ENCODE data around the gene NR4A2. TPM values are rescaled to one million over a fixed set of nuclear protein-coding genes. Genes with fewer than 3 reads are reported as not detected.

The NR4A2 gene
- total RNA-seq, 2 donors from 2014 or later = 2.6 to 4.7 TPM

DNA sequence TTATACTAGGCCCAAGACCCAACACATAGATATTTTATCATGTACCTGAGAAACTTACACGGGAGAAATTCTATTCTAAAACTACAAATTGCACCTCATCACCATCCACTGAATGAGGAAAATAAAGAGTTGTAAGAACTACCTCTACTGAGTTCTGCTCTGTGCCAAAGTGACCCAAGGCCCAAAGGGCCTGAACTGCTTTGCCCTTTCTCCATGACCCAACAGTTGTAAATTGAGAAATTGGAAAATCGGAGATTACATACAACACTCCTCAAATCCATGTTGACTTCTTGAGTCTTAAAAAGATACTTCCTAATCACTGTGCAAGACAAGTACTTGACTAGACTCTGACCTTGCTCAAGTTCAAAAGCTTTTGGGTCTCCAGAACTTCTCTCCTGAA is 8.8 kb downstream of the NR4A2 start:
- no peaks in the 10 kb centered on the region for H3K36me3 ChIP-seq
- no peaks in the 10 kb centered on the region for H3K4me1 ChIP-seq
- no peak for DNase-seq
- H3K9ac ChIP-seq (ENCODE audit: low read depth in 2 of 2, low read length in 2 of 2) = no peak overlapping the region
- H3K4me3 ChIP-seq = no peak overlapping the region
- no peaks in the 10 kb centered on the region for H3K9me3 ChIP-seq
- intact Hi-C loops (cut with DNase I) = loop anchor here (10.0 kb wide), 2 partner anchors 129 to 949 kb away; no protein-coding TSS in a partner anchor
- H3K27me3 ChIP-seq = no peaks in the 10 kb centered on the region
- no peak overlapping the region for H3K27ac ChIP-seq
- TF ChIP-seq, protein P1, sequence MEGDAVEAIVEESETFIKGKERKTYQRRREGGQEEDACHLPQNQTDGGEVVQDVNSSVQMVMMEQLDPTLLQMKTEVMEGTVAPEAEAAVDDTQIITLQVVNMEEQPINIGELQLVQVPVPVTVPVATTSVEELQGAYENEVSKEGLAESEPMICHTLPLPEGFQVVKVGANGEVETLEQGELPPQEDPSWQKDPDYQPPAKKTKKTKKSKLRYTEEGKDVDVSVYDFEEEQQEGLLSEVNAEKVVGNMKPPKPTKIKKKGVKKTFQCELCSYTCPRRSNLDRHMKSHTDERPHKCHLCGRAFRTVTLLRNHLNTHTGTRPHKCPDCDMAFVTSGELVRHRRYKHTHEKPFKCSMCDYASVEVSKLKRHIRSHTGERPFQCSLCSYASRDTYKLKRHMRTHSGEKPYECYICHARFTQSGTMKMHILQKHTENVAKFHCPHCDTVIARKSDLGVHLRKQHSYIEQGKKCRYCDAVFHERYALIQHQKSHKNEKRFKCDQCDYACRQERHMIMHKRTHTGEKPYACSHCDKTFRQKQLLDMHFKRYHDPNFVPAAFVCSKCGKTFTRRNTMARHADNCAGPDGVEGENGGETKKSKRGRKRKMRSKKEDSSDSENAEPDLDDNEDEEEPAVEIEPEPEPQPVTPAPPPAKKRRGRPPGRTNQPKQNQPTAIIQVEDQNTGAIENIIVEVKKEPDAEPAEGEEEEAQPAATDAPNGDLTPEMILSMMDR (IDR thresholded peaks at IDR 0.05) = no peak

DNA sequence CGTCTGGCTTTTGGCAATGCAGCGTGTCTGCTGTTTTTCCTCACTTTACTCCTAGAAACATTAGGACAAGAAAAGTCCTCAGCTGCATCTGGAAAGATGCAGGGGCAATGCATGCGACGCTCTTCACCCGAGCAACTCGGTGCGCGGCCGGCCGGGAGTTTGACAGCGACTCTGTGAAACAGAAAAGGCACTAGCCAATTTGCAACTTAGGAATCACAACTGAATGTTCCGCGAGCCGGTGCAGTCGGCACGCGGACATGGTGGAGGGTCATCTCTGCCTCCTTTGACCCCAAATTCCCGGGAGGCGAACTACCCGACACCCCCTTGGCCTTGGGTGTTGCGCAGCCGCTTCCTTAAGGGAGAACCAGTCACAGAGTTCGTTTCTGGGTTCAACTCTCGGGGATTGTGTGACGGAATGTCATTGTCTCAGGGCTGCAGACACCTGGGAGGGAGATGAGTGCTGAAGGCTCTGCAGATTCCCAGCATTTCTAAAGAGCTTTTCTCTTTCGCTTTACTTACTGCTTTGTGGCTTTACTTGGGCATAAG is 9.8 kb downstream of the NR4A2 start:
- no peak overlapping the region for H3K9ac ChIP-seq (ENCODE audit: low read depth in 2 of 2, low read length in 2 of 2)
- no peak for DNase-seq
- no peaks in the 10 kb centered on the region for H3K36me3 ChIP-seq
- H3K27me3 ChIP-seq = no peaks in the 10 kb centered on the region
- intact Hi-C loops (cut with DNase I) = loop anchor here (10.0 kb wide), 2 partner anchors 128 to 948 kb away; no protein-coding TSS in a partner anchor
- peak overlapping the region; percentile 32 for H3K4me3 ChIP-seq
- TF ChIP-seq, protein P1 (IDR thresholded peaks at IDR 0.05) = no peak
- H3K27ac ChIP-seq = no peak overlapping the region
- H3K9me3 ChIP-seq = no peaks in the 10 kb centered on the region
- H3K4me1 ChIP-seq = no peaks in the 10 kb centered on the region

DNA sequence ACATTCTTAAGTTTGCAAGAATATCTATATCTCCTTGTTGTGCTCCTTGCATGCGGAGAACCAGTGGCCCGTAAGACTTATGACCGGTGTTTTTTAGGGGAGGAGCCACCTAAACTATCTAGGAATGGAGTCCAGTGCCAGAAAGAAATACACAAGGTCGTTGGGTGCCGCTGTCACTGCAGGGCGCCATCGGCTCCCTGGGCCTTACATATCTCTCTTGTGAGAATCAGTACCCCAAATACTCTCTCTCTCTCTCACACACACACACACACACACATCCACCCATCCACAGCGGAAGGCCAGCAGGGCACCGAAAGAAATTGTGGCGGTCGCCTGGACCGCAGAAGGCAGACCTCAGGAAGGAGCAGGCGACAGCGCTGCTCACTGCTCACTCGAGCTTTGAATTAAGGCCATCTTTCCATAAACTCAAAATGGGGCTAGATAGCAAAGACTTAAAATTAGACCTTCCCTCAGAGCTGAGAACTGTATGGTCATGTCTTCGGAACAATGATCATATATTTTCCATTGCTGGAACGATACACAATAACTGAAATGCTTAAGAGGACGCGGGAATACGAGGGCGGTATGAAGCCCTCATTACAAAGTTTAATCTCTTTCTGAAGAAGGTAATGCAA is 10.4 kb downstream of the NR4A2 start:
- Histone ChIP-seq H3K27ac (no peak overlapping the region), H3K27me3 (no peaks in the 10 kb centered on the region), H3K36me3 (no peaks in the 10 kb centered on the region), H3K9ac (ENCODE audit: low read depth in 2 of 2, low read length in 2 of 2) (peak overlapping the region in 1 of 2 donors; percentile 64), H3K4me3 (peak overlapping the region; percentile 32), H3K9me3 (no peaks in the 10 kb centered on the region), H3K4me1 (no peaks in the 10 kb centered on the region)
- TF ChIP-seq, protein P1 (IDR thresholded peaks at IDR 0.05) = no peak
- DNase-seq = peak; percentile 60
- intact Hi-C loops (cut with DNase I) = loop anchor here (10.0 kb wide), 2 partner anchors 127 to 947 kb away; no protein-coding TSS in a partner anchor

GRCh38 chr2:156321243-156321904 is 11.1 kb downstream of the NR4A2 start:
- H3K4me1 ChIP-seq = no peaks in the 10 kb centered on the region
- H3K27me3 ChIP-seq = no peaks in the 10 kb centered on the region
- H3K27ac ChIP-seq = no peak overlapping the region
- H3K9me3 ChIP-seq = no peaks in the 10 kb centered on the region
- H3K4me3 ChIP-seq = peak overlapping the region; percentile 32
- H3K36me3 ChIP-seq = no peaks in the 10 kb centered on the region
- peak overlapping the region in 1 of 2 donors; percentile 64 for H3K9ac ChIP-seq (ENCODE audit: low read depth in 2 of 2, low read length in 2 of 2)
- intact Hi-C loops (cut with DNase I) = loop anchor here (10.0 kb wide), 2 partner anchors 127 to 947 kb away; no protein-coding TSS in a partner anchor
- DNase-seq = peak; percentile 53
- TF ChIP-seq, protein P1 (IDR thresholded peaks at IDR 0.05) = no peak

- TF ChIP-seq, protein P1 (IDR thresholded peaks at IDR 0.05) = no peak
- H3K27ac ChIP-seq = peak overlapping the region; percentile 53
- H3K9me3 ChIP-seq = no peaks in the 10 kb centered on the region
- intact Hi-C loops (cut with DNase I) = loop anchor here (10.0 kb wide), 2 partner anchors 126 to 946 kb away; no protein-coding TSS in a partner anchor
- H3K4me3 ChIP-seq = peak overlapping the region; percentile 32
- no peaks in the 10 kb centered on the region for H3K36me3 ChIP-seq
- H3K27me3 ChIP-seq = no peaks in the 10 kb centered on the region
- H3K4me1 ChIP-seq = no peaks in the 10 kb centered on the region
- DNase-seq = peak; percentile 65
- H3K9ac ChIP-seq (ENCODE audit: low read depth in 2 of 2, low read length in 2 of 2) = peak overlapping the region in 1 of 2 donors; percentile 64
Measured at GRCh38 chr2:156320486-156321098, 11.9 kb downstream of the NR4A2 start.

All from colonic mucosa (tissue), 4 donors.